OCI-LY3 (cell line): ENCODE results near the gene UBA1.
A peak's percentile ranks its signal among the peaks of the same experiment; 100 is the strongest.

Source experiments
- H2AFZ ChIP-seq: fragments of 200-600, 300-600 bp; shearing (Covaris generic); 2 replicates; pipeline ENCODE4 v1.6.0; 2014; ENCODE audit warnings: antibody characterized with exemption, low read depth, low read length
- H3K27ac ChIP-seq: fragments of 200-600, 300-600 bp; sonication (generic); 2 replicates; pipeline ENCODE4 v1.5.1; 2014; ENCODE audit warnings: mild to moderate bottlenecking, low read length, moderate library complexity, mixed read lengths
- H3K27me3 ChIP-seq: fragments of 200-600, 300-600 bp; sonication (generic); 2 replicates; pipeline ENCODE4 v1.6.1; 2014; ENCODE audit warnings: low read depth, low read length, mixed read lengths
- H3K36me3 ChIP-seq: fragments of 200-600, 300-600 bp; sonication (generic); replicated peaks from 2 replicates; pipeline ENCODE3; 2014; ENCODE audit warnings: low read depth, low read length, mixed read lengths
- H3K4me1 ChIP-seq: fragments of 300-600, 200-600 bp; sonication (generic); 2 replicates; pipeline ENCODE4 v1.6.1; 2014; ENCODE audit warnings: low read length, mixed read lengths
- H3K4me2 ChIP-seq: fragments of 200-600, 300-600 bp; sonication (generic); 2 replicates; pipeline ENCODE4 v1.6.1; 2014; ENCODE audit warnings: low read length, mixed read lengths
- H3K4me3 ChIP-seq: fragments of 300-600, 200-600 bp; sonication (generic); 2 replicates; pipeline ENCODE4 v1.5.1; 2014; ENCODE audit warnings: antibody characterized with exemption, mild to moderate bottlenecking, low read length, moderate library complexity
- H3K79me2 ChIP-seq: fragments of 300-600, 200-600 bp; shearing (Covaris generic); 2 replicates; pipeline ENCODE4 v1.6.1; 2014; ENCODE audit warnings: mild to moderate bottlenecking, low read length, mixed read lengths
- H3K9ac ChIP-seq: fragments of 300-600, 200-600 bp; shearing (Covaris generic); 2 replicates; pipeline ENCODE4 v1.6.0; 2014; ENCODE audit warnings: mild to moderate bottlenecking, low read length, moderate library complexity
- H3K9me3 ChIP-seq: fragments of 200-600, 300-600 bp; shearing (Covaris generic); 2 replicates; pipeline ENCODE4 v1.6.1; 2014; ENCODE audit warnings: low read length, mixed read lengths; ENCODE audit not compliant: insufficient read depth
- H4K20me1 ChIP-seq: fragments of 200-600, 300-600 bp; sonication (generic); 2 replicates; pipeline ENCODE4 v1.6.1; 2016; ENCODE audit warnings: low read length, mixed read lengths; ENCODE audit not compliant: insufficient read depth
- CTCF ChIP-seq: fragments of 200-600, 300-600 bp; sonication (generic); IDR thresholded peaks from 2 replicates; pipeline ENCODE4 v1.5.1; 2014; ENCODE audit warnings: antibody characterized with exemption, low read length, low read depth
- EZH2phosphoT487 ChIP-seq: fragments of 200-600 bp; shearing (Covaris generic); IDR thresholded peaks from 2 replicates; pipeline ENCODE4 v1.6.1; 2018; ENCODE audit warnings: antibody characterized with exemption, mixed run types, low read depth

The UBA1 gene

GRCh38 chrX:47145395-47146120 lies 48.1 kb upstream of the UBA1 start:
- Histone ChIP-seq H3K4me1 (peaks cover 19% of the 10 kb centered on the region), H3K4me3 (peak overlapping the region; percentile 98), H3K9ac (peak overlapping the region; percentile 100), H4K20me1 (peaks cover 34% of the 10 kb centered on the region), H3K4me2 (peak overlapping the region; percentile 89), H3K79me2 (peaks cover 72% of the 10 kb centered on the region), H3K9me3 (no peaks in the 10 kb centered on the region), H3K27ac (peak overlapping the region; percentile 98), H2AFZ (no peak overlapping the region; the same call in 1 of the 2 replicates), H3K27me3 (no peaks in the 10 kb centered on the region), H3K36me3 (peaks cover 26% of the 10 kb centered on the region)
- TF ChIP-seq EZH2phosphoT487: no peak
- TF ChIP-seq CTCF: no peak

GRCh38 chrX:47146121-47146935 lies 47.3 kb upstream of the UBA1 start:
- peaks cover 35% of the 10 kb centered on the region for H4K20me1 ChIP-seq

GRCh38 chrX:47146936-47147859 lies 46.4 kb upstream of the UBA1 start:
- no peak for TF ChIP-seq EZH2phosphoT487
- TF ChIP-seq CTCF: no peak
- Histone ChIP-seq H3K27ac (no peak overlapping the region), H4K20me1 (peaks cover 38% of the 10 kb centered on the region), H3K4me1 (peaks cover 19% of the 10 kb centered on the region), H3K9ac (peak overlapping the region; percentile 100; the same call in 1 of the 2 replicates), H3K9me3 (no peaks in the 10 kb centered on the region), H2AFZ (no peak overlapping the region), H3K4me3 (peak overlapping the region; percentile 98), H3K36me3 (peaks cover 28% of the 10 kb centered on the region), H3K79me2 (peaks cover 89% of the 10 kb centered on the region), H3K27me3 (no peaks in the 10 kb centered on the region), H3K4me2 (peak overlapping the region; percentile 89)

More at GRCh38 chrX:47146121-47146935, 47.3 kb upstream of the UBA1 start:
- Histone ChIP-seq H3K27me3 (no peaks in the 10 kb centered on the region), H3K4me1 (peaks cover 19% of the 10 kb centered on the region), H3K4me3 (peak overlapping the region; percentile 98), H3K9ac (peak overlapping the region; percentile 100), H3K9me3 (no peaks in the 10 kb centered on the region), H3K4me2 (peak overlapping the region; percentile 89), H2AFZ (no peak overlapping the region), H3K79me2 (peaks cover 80% of the 10 kb centered on the region), H3K27ac (peak overlapping the region; percentile 98; the same call in 1 of the 2 replicates), H3K36me3 (peaks cover 28% of the 10 kb centered on the region)
- no peak for TF ChIP-seq EZH2phosphoT487
- TF ChIP-seq CTCF: no peak
